MV-4-11 (cell line): ENCODE data around the gene XPO4.

Experiments used
- DNase-seq: peaks from one replicate; lab custom pipeline; 2025; lab: John Stamatoyannopoulos, UW

The XPO4 gene

GRCh38 chr13:20728579-20729311 lies 173.8 kb downstream of the XPO4 start:
- no peak for DNase-seq

- peak; percentile 16 for DNase-seq
These were observed 174.7 kb downstream of the XPO4 start for GRCh38 chr13:20727856-20728255.
